ENCODE data around the gene DTX1.

Gene DTX1

GRCh38 chr12:113056631-113057488 is at the start of gene DTX1:
TSS of gene DTX1 (plus strand) at chr12:113056730. CDS start at chr12:113058193, 1,463 bp downstream.
- Mint-ChIP-seq H3K9me3 (no peaks in the 10 kb centered on the region), H3K4me1 (peaks cover 23% of the 10 kb centered on the region), H3K36me3 (ENCODE audit: low read depth) (no peaks in the 10 kb centered on the region), H3K27me3 (peaks cover 3% of the 10 kb centered on the region), H3K4me3 (peak within 1 kb of the TSS; percentile 65), H3K27ac (peak within 1 kb of the TSS; percentile 23)
- DNase-seq (peak; percentile 29), ATAC-seq (peak; percentile 35)

GRCh38 chr12:113007166-113007565 is 49.4 kb upstream of the DTX1 start:
- H3K4me3 Mint-ChIP-seq: no peak overlapping the region
- H3K9me3 Mint-ChIP-seq: peaks cover 17% of the 10 kb centered on the region
- no peaks in the 10 kb centered on the region for H3K27me3 Mint-ChIP-seq
- DNase-seq (no peak), ATAC-seq (no peak)
- H3K4me1 Mint-ChIP-seq: no peaks in the 10 kb centered on the region
- no peak overlapping the region for H3K27ac Mint-ChIP-seq
- H3K36me3 Mint-ChIP-seq (ENCODE audit: low read depth): peaks cover 78% of the 10 kb centered on the region

GRCh38 chr12:113010701-113011100 is 45.8 kb upstream of the DTX1 start:
- ATAC-seq (no peak), DNase-seq (no peak)
- Mint-ChIP-seq H3K36me3 (ENCODE audit: low read depth) (peaks cover 64% of the 10 kb centered on the region), H3K4me1 (no peaks in the 10 kb centered on the region), H3K27me3 (no peaks in the 10 kb centered on the region), H3K9me3 (peaks cover 17% of the 10 kb centered on the region), H3K27ac (no peak overlapping the region), H3K4me3 (no peak overlapping the region)

GRCh38 chr12:113014565-113014964 is 42.0 kb upstream of the DTX1 start:
- H3K27ac Mint-ChIP-seq: no peak overlapping the region
- peaks cover 30% of the 10 kb centered on the region for H3K36me3 Mint-ChIP-seq (ENCODE audit: low read depth)
- DNase-seq (no peak), ATAC-seq (no peak)
- no peaks in the 10 kb centered on the region for H3K4me1 Mint-ChIP-seq
- peaks cover 17% of the 10 kb centered on the region for H3K9me3 Mint-ChIP-seq
- no peaks in the 10 kb centered on the region for H3K27me3 Mint-ChIP-seq
- no peak overlapping the region for H3K4me3 Mint-ChIP-seq

GRCh38 chr12:113016796-113017195 is 39.7 kb upstream of the DTX1 start:
- no peak overlapping the region for H3K4me3 Mint-ChIP-seq
- H3K27ac Mint-ChIP-seq: no peak overlapping the region
- DNase-seq (no peak), ATAC-seq (no peak)
- H3K27me3 Mint-ChIP-seq: no peaks in the 10 kb centered on the region
- H3K4me1 Mint-ChIP-seq: no peaks in the 10 kb centered on the region
- H3K9me3 Mint-ChIP-seq: peaks cover 4% of the 10 kb centered on the region
- H3K36me3 Mint-ChIP-seq (ENCODE audit: low read depth): peaks cover 7% of the 10 kb centered on the region

- H3K4me3 Mint-ChIP-seq: no peak overlapping the region
- no peak overlapping the region for H3K27ac Mint-ChIP-seq
- peaks cover 2% of the 10 kb centered on the region for H3K27me3 Mint-ChIP-seq
- ATAC-seq (no peak), DNase-seq (no peak)
- H3K4me1 Mint-ChIP-seq: peaks cover 16% of the 10 kb centered on the region
- H3K36me3 Mint-ChIP-seq (ENCODE audit: low read depth): no peaks in the 10 kb centered on the region
- H3K9me3 Mint-ChIP-seq: no peaks in the 10 kb centered on the region
These were observed 37.5 kb upstream of the DTX1 start for GRCh38 chr12:113019025-113019424.

GRCh38 chr12:113021500-113021899 is 35.0 kb upstream of the DTX1 start:
- Mint-ChIP-seq H3K36me3 (ENCODE audit: low read depth) (no peaks in the 10 kb centered on the region), H3K4me3 (no peak overlapping the region), H3K9me3 (no peaks in the 10 kb centered on the region), H3K27ac (no peak overlapping the region), H3K4me1 (peaks cover 16% of the 10 kb centered on the region), H3K27me3 (peaks cover 2% of the 10 kb centered on the region)
- ATAC-seq (no peak), DNase-seq (no peak)

- Mint-ChIP-seq H3K4me3 (no peak overlapping the region), H3K36me3 (ENCODE audit: low read depth) (no peaks in the 10 kb centered on the region), H3K9me3 (no peaks in the 10 kb centered on the region), H3K27ac (no peak overlapping the region), H3K4me1 (peaks cover 16% of the 10 kb centered on the region), H3K27me3 (peaks cover 2% of the 10 kb centered on the region)
- DNase-seq: no peak
- ATAC-seq: peak; percentile 78
These were observed 33.8 kb upstream of the DTX1 start for GRCh38 chr12:113022563-113023297.

- H3K4me3 Mint-ChIP-seq: no peak overlapping the region
- H3K27me3 Mint-ChIP-seq: peaks cover 8% of the 10 kb centered on the region
- H3K36me3 Mint-ChIP-seq (ENCODE audit: low read depth): no peaks in the 10 kb centered on the region
- peaks cover 10% of the 10 kb centered on the region for H3K4me1 Mint-ChIP-seq
- no peak for ATAC-seq
- H3K27ac Mint-ChIP-seq: no peak overlapping the region
- no peak for DNase-seq
- H3K9me3 Mint-ChIP-seq: no peaks in the 10 kb centered on the region
These were observed 28.8 kb upstream of the DTX1 start for GRCh38 chr12:113027726-113028125.

- Mint-ChIP-seq H3K4me1 (peaks cover 2% of the 10 kb centered on the region), H3K27me3 (peaks cover 8% of the 10 kb centered on the region), H3K36me3 (ENCODE audit: low read depth) (no peaks in the 10 kb centered on the region), H3K27ac (no peak overlapping the region), H3K4me3 (no peak overlapping the region), H3K9me3 (no peaks in the 10 kb centered on the region)
- DNase-seq: no peak
- ATAC-seq: no peak
These were observed 25.5 kb upstream of the DTX1 start for GRCh38 chr12:113030875-113031525.

- no peak for ATAC-seq
- Mint-ChIP-seq H3K27ac (no peak overlapping the region), H3K36me3 (ENCODE audit: low read depth) (no peaks in the 10 kb centered on the region), H3K9me3 (no peaks in the 10 kb centered on the region), H3K27me3 (peaks cover 2% of the 10 kb centered on the region), H3K4me1 (no peaks in the 10 kb centered on the region), H3K4me3 (no peak overlapping the region)
- DNase-seq: no peak
These were observed 16.6 kb upstream of the DTX1 start for GRCh38 chr12:113039911-113040445.

GRCh38 chr12:113040722-113041171 is 15.8 kb upstream of the DTX1 start:
- Mint-ChIP-seq H3K36me3 (ENCODE audit: low read depth) (no peaks in the 10 kb centered on the region), H3K4me3 (no peak overlapping the region), H3K27ac (no peak overlapping the region), H3K27me3 (peaks cover 2% of the 10 kb centered on the region), H3K9me3 (no peaks in the 10 kb centered on the region), H3K4me1 (no peaks in the 10 kb centered on the region)
- no peak for ATAC-seq
- DNase-seq: no peak

GRCh38 chr12:113041560-113041959 is 15.0 kb upstream of the DTX1 start:
- no peak for DNase-seq

GRCh38 chr12:113043240-113043639 is 13.3 kb upstream of the DTX1 start:
- Mint-ChIP-seq H3K36me3 (ENCODE audit: low read depth) (no peaks in the 10 kb centered on the region), H3K27ac (no peak overlapping the region), H3K27me3 (peaks cover 2% of the 10 kb centered on the region)

More at GRCh38 chr12:113041560-113041959, 15.0 kb upstream of the DTX1 start:
- H3K27ac Mint-ChIP-seq: no peak overlapping the region
- H3K27me3 Mint-ChIP-seq: peaks cover 2% of the 10 kb centered on the region
- no peak overlapping the region for H3K4me3 Mint-ChIP-seq
- no peak for ATAC-seq
- H3K4me1 Mint-ChIP-seq: no peaks in the 10 kb centered on the region
- no peaks in the 10 kb centered on the region for H3K36me3 Mint-ChIP-seq (ENCODE audit: low read depth)
- H3K9me3 Mint-ChIP-seq: no peaks in the 10 kb centered on the region

More at GRCh38 chr12:113043240-113043639, 13.3 kb upstream of the DTX1 start:
- Mint-ChIP-seq H3K4me1 (no peaks in the 10 kb centered on the region), H3K4me3 (no peak overlapping the region), H3K9me3 (no peaks in the 10 kb centered on the region)
- ATAC-seq: no peak
- DNase-seq: no peak

Data from activated naive CD8-positive, alpha-beta T cell treated with anti-CD3 and anti-CD28 coated beads, Interleukin-2, amount 50 U/mL, for 24 hours (primary cell).